ENCODE results near the gene TEAD1. TPM values are rescaled to one million over a fixed set of nuclear protein-coding genes. Genes with fewer than 3 reads are reported as not detected.
A peak's percentile ranks its signal among the peaks of the same experiment; 100 is the strongest.

TEAD1 gene
- total and polyA plus RNA-seq, 10 of the 15 experiments (the other 5 are each of a cell fraction or from before 2014, with no cell fraction given): 0.01 to 0.59 (median 0.04) TPM; not detected in 6

DNA sequence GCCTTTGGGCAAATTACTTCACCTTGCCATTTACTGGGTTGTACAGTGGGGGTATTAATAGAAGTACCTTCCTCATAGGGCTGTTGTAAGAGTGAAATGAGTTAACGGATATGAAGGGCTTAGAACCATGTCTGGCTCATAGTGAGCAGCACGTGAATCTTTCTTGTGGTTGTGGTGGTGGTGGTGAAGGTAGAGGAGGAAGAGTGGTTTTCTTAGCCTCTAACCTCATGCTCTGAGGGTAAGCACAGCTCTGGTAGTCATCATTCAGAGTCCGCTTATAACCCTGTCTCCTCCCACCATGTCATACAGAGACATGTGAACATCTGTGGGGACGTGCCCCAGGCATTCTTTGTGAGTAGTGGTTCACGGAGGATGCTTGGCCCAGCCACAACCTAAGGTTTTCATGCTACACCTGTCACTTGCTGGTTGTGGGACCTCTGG lies 43.6 kb downstream of the TEAD1 start:
- no peaks in the 10 kb centered on the region; a peak in 3 of 4 replicates for H3K27me3 ChIP-seq (replicated peaks in 1 of 2; ENCODE audit: control insufficient read depth in 2 of 2, insufficient read depth in 2 of 2, low read length in 1 of 2)
- ChIA-PET POLR2A (no interaction called here), SMC1A (ENCODE audit: uncharacterized antibody, unreplicated experiment) (no interaction called here), CTCF (no interaction called here), RAD21 (ENCODE audit: unreplicated experiment) (no interaction called here)
- no peak overlapping the region for H3K9ac ChIP-seq (ENCODE audit: control insufficient read depth, insufficient read depth, low read length)
- DNase-seq (ENCODE audit: low read depth, low spot score) (peak; percentile 74), FAIRE-seq (no peak), ATAC-seq (peak; percentile 95)
- 0 out of 2 replicates have a peak overlapping the region, but pooled peaks have one; percentile 13 for H3K4me2 ChIP-seq (ENCODE audit: control insufficient read depth, insufficient read depth)
- H2AFZ ChIP-seq (ENCODE audit: control insufficient read depth, low read depth, low read length): no peak overlapping the region
- H3K9me3 ChIP-seq (replicated peaks; ENCODE audit: control insufficient read depth, insufficient read depth, low read length): no peaks in the 10 kb centered on the region; the same call in 2 of the 3 replicates
- no peak overlapping the region for H3K4me3 ChIP-seq
- no peaks in the 10 kb centered on the region for H4K20me1 ChIP-seq (ENCODE audit: control insufficient read depth, insufficient read depth)
- in situ Hi-C loops (cut with MboI): no loop called here
- WGBS (ENCODE audit: insufficient coverage, insufficient replicate concordance, low lambda C conversion rate, missing lambda C conversion rate): 3% methylated on average over 5 of the region's 5 CpGs
- H3K4me1 ChIP-seq (ENCODE audit: control insufficient read depth, insufficient read depth, low read length): no peaks in the 10 kb centered on the region; the same call in 1 of the 2 replicates
- no peaks in the 10 kb centered on the region for H3K36me3 ChIP-seq (ENCODE audit: control insufficient read depth in 2 of 2, insufficient read depth in 2 of 2, low read length in 1 of 2)
- no peaks in the 10 kb centered on the region for H3K79me2 ChIP-seq (ENCODE audit: control insufficient read depth, insufficient read depth, low read length)
- no TSS peak for BruUV-seq (replicated peaks)
- intact Hi-C loops (cut with micrococcal nuclease; ENCODE audit: unreplicated experiment): no loop called here
- no peak overlapping the region for H3K27ac ChIP-seq (ENCODE audit: control insufficient read depth, insufficient read depth)
- no peak for TF ChIP-seq KAT2A (conservative IDR thresholded peaks at IDR 0.05; ENCODE audit: control insufficient read depth, low read depth, low read length)
- TF ChIP-seq BMI1 (IDR thresholded peaks at IDR 0.05; ENCODE audit: borderline replicate concordance): no peak
- TF ChIP-seq, protein P1, sequence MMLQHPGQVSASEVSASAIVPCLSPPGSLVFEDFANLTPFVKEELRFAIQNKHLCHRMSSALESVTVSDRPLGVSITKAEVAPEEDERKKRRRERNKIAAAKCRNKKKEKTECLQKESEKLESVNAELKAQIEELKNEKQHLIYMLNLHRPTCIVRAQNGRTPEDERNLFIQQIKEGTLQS (IDR thresholded peaks at IDR 0.05; ENCODE audit: borderline replicate concordance, extremely low read depth, low read depth, low read length): no peak
- TF ChIP-seq, protein P2, sequence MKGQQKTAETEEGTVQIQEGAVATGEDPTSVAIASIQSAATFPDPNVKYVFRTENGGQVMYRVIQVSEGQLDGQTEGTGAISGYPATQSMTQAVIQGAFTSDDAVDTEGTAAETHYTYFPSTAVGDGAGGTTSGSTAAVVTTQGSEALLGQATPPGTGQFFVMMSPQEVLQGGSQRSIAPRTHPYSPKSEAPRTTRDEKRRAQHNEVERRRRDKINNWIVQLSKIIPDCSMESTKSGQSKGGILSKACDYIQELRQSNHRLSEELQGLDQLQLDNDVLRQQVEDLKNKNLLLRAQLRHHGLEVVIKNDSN (IDR thresholded peaks at IDR 0.05; ENCODE audit: borderline replicate concordance, extremely low read length, insufficient read depth, low read depth, low read length): no peak
- no peak for TF ChIP-seq GATAD2B (conservative IDR thresholded peaks at IDR 0.05; ENCODE audit: low read depth)
- peak; percentile 95 for TF ChIP-seq RUNX3 (IDR thresholded peaks at IDR 0.05; ENCODE audit: low read length)
- TF ChIP-seq TCF7 (IDR thresholded peaks at IDR 0.05; ENCODE audit: borderline replicate concordance): no peak
- TF ChIP-seq MXI1 (IDR thresholded peaks at IDR 0.05; ENCODE audit: low read depth, low read length): no peak
- no peak for TF ChIP-seq RBBP5 (conservative IDR thresholded peaks at IDR 0.05)
- TF ChIP-seq SMAD5 (IDR thresholded peaks at IDR 0.05; ENCODE audit: low read depth): no peak
- TF ChIP-seq ETV6 (conservative IDR thresholded peaks at IDR 0.05 in 1 of 2, IDR thresholded peaks at IDR 0.05 in 1 of 2; ENCODE audit: borderline replicate concordance in 1 of 2, low read depth in 1 of 2): no peak
- no peak for TF ChIP-seq POLR2AphosphoS2 (IDR thresholded peaks at IDR 0.05; ENCODE audit: low read depth, low read length)
- TF ChIP-seq JUND (IDR thresholded peaks at IDR 0.05; ENCODE audit: low read depth, low read length): no peak
- TF ChIP-seq ZZZ3 (IDR thresholded peaks at IDR 0.05; ENCODE audit: control insufficient read depth, insufficient read length, low read depth): no peak
- no peak for TF ChIP-seq RB1 (IDR thresholded peaks at IDR 0.05; ENCODE audit: borderline replicate concordance)
- TF ChIP-seq, protein P3, sequence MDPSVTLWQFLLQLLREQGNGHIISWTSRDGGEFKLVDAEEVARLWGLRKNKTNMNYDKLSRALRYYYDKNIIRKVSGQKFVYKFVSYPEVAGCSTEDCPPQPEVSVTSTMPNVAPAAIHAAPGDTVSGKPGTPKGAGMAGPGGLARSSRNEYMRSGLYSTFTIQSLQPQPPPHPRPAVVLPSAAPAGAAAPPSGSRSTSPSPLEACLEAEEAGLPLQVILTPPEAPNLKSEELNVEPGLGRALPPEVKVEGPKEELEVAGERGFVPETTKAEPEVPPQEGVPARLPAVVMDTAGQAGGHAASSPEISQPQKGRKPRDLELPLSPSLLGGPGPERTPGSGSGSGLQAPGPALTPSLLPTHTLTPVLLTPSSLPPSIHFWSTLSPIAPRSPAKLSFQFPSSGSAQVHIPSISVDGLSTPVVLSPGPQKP (IDR thresholded peaks at IDR 0.05; ENCODE audit: low read depth, low read length): no peak
- TF ChIP-seq MEF2B (IDR thresholded peaks at IDR 0.05; ENCODE audit: partially characterized antibody, poor library complexity, severe bottlenecking): no peak
